Mononuclear cell (primary cell): ENCODE measurements around the gene TRIM24. TPM values are rescaled to one million over a fixed set of nuclear protein-coding genes. Genes with fewer than 3 reads are reported as not detected.
"Not testable (repeated sequence)": the region's sequence is repeated elsewhere in the genome, so short reads cannot be mapped to it uniquely, and the experiment has no call there.

ENCODE experiments used
- H3K27me3 ChIP-seq: 2 replicates; pipeline ENCODE4 v1.6.0; 2011; ENCODE audit warnings: low read length, control low read depth; ENCODE audit not compliant: insufficient read depth
- H3K4me1 ChIP-seq: 2 replicates; pipeline ENCODE4 v1.5.1; 2011; ENCODE audit warnings: mild to moderate bottlenecking, low read length, control low read depth; ENCODE audit not compliant: insufficient read depth
- H3K4me3 ChIP-seq: 2 replicates; pipeline ENCODE4 v1.5.1; 2011; ENCODE audit warnings: mild to moderate bottlenecking, low read length, moderate library complexity
- H3K9me3 ChIP-seq: 2 replicates; pipeline ENCODE4 v1.5.1; 2011; ENCODE audit warnings: low read depth, mild to moderate bottlenecking, control low read depth, low read length
- total RNA-seq: library from RNA; depleted of rRNA; stranded (reverse); fragments of >200 nt; gene quantifications from one replicate; pipeline ENCODE4 v1.2.3, GENCODE V29; 2012

Gene TRIM24
- total RNA-seq, 1 donor: 10.7 TPM

DNA sequence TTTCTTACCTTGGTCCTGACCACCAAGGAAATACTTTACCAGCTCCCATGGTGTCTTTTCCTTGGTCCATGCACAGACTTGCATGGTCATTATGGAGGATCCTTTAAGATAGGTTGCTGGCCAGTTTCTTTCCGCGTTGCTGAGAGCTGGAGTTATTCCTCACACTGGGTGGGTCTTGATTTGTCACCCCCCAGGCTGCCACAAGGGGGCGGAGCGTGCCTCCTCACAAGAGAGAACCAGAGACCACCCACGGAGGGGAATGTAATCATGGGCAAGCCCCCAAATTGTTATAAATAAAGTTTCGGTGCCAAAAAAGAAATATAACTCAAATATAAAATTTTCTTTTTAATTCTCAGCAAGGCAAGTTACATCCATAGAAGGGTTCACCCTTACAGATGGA, 10.5 kb upstream of the TRIM24 start:
- H3K4me1 ChIP-seq: no peaks in the 10 kb centered on the region
- no peak overlapping the region for H3K4me3 ChIP-seq
- H3K27me3 ChIP-seq: no peaks in the 10 kb centered on the region
- no peaks in the 10 kb centered on the region for H3K9me3 ChIP-seq

GRCh38 chr7:138455609-138456008, 4.5 kb upstream of the TRIM24 start:
- no peaks in the 10 kb centered on the region for H3K9me3 ChIP-seq
- H3K4me3 ChIP-seq: no peak overlapping the region
- peaks cover 3% of the 10 kb centered on the region for H3K4me1 ChIP-seq
- no peaks in the 10 kb centered on the region for H3K27me3 ChIP-seq

GRCh38 chr7:138456220-138456619, 3.8 kb upstream of the TRIM24 start:
- Histone ChIP-seq H3K4me1 (peaks cover 3% of the 10 kb centered on the region), H3K27me3 (no peaks in the 10 kb centered on the region), H3K9me3 (no peaks in the 10 kb centered on the region), H3K4me3 (no peak overlapping the region)

- no peaks in the 10 kb centered on the region for H3K9me3 ChIP-seq
- no peaks in the 10 kb centered on the region for H3K27me3 ChIP-seq
- H3K4me3 ChIP-seq: no peak overlapping the region
- H3K4me1 ChIP-seq: peaks cover 14% of the 10 kb centered on the region
These were observed 1.3 kb upstream of the TRIM24 start for GRCh38 chr7:138458576-138459412.

DNA sequence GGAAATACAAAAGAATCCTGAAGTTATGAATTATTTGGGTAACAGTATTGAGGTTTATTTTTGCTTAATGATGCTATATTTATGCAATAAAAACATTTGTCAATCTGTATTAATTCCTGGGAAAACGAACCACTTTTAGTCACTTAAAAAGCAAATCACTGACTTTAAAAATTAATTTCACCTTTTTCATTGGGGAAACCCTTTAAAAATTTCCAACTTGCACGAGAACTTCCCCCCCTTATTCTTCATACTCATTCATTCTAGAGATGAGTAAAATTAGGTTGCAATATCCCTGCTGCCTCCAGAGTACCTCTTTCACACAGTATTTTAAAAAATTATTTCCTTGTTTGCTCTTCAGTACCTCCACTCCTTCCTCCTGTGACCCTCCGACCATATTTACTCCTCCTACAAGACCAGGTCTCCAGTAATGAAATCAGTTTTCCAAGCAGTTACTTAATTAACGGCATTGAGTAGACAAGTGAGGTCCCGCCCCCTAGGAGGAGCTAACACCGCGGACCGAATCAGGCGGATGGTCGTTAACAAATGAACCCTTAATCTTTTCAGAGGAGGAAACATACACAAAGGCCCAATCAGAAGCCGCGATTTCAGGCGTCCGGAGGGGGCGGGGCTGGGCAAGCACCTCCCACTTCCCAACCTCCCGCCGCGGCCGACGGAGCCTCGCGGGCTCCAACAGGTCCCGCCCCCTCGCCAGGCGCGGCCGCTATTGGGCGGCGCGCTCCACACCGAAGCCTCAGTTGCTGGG, 465 bp upstream of the TRIM24 start:
- no peaks in the 10 kb centered on the region for H3K27me3 ChIP-seq
- peaks cover 14% of the 10 kb centered on the region for H3K4me1 ChIP-seq
- no peaks in the 10 kb centered on the region for H3K9me3 ChIP-seq
- peak overlapping the region; percentile 39 for H3K4me3 ChIP-seq

DNA sequence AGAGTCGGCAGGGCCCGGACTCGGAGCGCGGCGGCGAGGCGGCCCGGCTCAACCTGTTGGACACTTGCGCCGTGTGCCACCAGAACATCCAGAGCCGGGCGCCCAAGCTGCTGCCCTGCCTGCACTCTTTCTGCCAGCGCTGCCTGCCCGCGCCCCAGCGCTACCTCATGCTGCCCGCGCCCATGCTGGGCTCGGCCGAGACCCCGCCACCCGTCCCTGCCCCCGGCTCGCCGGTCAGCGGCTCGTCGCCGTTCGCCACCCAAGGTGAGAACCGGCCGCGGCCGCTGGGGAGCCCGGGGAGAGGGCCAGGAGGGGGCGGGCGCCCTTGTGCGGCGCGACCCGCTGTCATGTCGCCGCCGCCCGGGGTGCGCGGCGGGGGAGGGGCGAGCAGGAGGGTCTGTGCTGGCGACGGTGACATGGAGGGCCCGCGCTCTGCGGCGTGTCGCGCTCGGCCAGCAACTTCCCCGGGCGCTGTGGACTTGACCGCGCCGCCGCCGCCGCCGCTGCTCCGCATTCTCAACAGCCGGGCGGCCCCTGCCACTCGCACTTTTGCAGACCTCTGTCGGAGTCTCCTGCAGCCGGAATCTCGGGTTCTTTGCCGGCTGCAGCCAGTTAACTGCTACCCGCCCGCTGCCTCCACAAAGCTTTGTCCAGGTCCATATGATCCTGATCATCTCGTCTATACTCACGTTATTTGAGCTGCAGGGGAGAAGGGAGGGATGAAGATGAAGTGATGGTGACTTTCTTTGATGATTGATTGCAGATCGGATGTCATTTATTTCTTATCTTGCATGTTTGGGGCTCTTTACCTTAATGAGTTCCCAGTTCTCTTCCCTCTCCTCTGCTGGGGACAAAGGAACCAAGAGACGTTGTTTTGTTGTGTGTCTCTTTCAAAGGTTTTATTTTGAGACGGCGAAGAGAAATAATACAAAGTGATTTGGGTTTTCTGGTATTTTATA, 869 bp downstream of the TRIM24 start:
- no peaks in the 10 kb centered on the region for H3K27me3 ChIP-seq
- H3K9me3 ChIP-seq: no peaks in the 10 kb centered on the region
- peak overlapping the region; percentile 78 for H3K4me3 ChIP-seq
- peaks cover 14% of the 10 kb centered on the region for H3K4me1 ChIP-seq

DNA sequence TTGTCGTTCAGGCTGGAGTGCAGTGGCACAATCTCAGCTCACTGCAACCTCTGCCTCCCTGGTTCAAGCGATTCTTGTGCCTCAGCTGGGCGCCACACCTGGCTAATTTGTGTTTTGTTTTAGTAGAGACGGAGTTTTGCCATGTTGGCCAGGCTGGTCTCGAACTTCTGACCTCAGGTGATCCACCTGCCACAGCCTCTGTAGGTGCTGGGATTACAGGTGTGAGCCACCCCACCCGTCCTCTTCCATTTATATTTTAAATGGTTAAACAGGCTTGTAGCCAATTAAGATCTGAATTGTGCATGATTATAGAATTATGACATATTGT, 3.2 kb downstream of the TRIM24 start:
- H3K27me3 ChIP-seq, H3K4me3 ChIP-seq, H3K9me3 ChIP-seq: not testable (repeated sequence)
- H3K4me1 ChIP-seq: peaks cover 14% of the 10 kb centered on the region

- H3K9me3 ChIP-seq: no peaks in the 10 kb centered on the region
- no peaks in the 10 kb centered on the region for H3K27me3 ChIP-seq
- H3K4me1 ChIP-seq: peaks cover 11% of the 10 kb centered on the region
- H3K4me3 ChIP-seq: no peak overlapping the region
These were observed 5.0 kb downstream of the TRIM24 start for GRCh38 chr7:138465046-138465445.

GRCh38 chr7:138466069-138466756, 6.2 kb downstream of the TRIM24 start:
- H3K9me3 ChIP-seq, H3K27me3 ChIP-seq, H3K4me3 ChIP-seq: not testable (repeated sequence)
- H3K4me1 ChIP-seq: peaks cover 11% of the 10 kb centered on the region

DNA sequence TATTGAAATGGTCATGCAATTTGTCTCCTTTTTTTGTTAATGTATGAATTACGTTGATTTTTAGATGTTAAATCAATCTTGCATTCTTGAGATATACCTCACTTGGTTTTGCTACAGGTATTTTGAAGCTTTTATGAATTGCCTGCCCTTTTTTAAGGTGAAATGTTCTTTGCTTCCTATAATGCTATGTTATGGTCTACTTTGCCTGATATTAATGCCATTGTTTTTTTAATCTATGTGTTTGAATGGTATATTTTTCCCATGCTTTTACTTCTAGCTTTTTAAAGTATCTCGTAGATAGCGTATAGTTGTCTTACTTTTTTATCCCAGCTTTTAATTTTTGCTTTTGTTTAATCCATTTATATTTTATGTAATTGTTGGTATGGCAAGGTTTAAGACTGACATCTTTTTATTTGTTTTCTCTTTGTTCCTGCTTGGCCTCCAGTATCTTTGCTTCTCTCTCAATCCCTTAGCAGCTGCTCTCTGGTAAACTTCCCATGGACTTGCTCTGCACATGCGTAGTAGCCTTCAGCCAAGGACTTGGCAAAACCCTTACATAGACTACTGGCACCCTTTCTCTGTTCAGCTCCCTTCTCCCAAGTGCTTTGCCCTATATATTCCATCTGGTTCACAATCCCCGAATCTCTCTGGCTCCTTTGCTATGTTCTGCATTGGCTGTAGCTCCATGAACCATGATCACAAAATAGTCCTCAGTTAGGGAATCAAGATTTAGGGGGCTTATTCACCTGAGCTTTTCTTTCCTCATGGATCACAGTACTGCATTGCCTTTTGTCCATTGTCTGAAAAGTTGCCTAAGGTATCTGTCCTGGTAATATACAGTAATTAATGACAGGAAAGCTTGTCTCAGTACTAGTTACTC, 8.4 kb downstream of the TRIM24 start:
- Histone ChIP-seq H3K27me3 (no peaks in the 10 kb centered on the region), H3K4me1 (no peaks in the 10 kb centered on the region), H3K4me3 (no peak overlapping the region), H3K9me3 (no peaks in the 10 kb centered on the region)

DNA sequence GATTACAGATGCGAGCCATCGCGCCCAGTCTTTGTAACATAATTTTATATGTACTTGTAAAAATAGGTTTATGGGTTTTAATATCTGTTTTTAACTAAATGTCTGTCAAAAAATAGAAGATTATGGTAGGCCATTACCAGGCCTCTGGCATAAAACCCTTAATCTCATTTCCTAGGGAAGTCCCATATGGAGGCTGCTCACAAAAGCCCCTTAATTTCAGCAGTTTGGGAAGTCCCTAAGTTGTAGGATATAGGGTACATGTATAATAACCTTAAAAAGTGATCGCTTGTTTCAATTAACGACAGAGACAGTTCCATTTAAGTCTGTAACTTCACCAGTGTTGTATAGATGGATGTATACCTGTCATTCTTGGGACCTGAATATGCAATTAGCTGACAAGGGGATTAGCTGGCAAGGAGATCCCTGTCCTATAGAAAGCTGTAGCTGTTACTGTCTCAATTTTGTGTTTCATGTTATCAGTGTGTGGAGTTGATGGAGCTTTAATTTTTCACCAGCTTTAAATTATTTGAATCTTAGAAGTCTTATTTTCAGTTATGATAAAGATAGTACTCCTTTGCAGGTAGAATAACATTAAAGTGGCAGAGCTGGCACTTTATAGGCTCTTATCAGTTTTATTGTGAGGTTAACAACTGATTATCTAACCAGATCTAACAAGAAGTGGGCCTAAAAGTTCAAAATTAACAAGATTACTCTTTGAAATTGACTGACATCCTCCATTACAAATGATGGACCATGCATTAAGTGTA, 10.5 kb downstream of the TRIM24 start:
- Histone ChIP-seq H3K27me3 (no peaks in the 10 kb centered on the region), H3K4me1 (no peaks in the 10 kb centered on the region), H3K9me3 (no peaks in the 10 kb centered on the region), H3K4me3 (no peak overlapping the region)

- no peaks in the 10 kb centered on the region for H3K9me3 ChIP-seq
- H3K4me1 ChIP-seq: no peaks in the 10 kb centered on the region
- no peaks in the 10 kb centered on the region for H3K27me3 ChIP-seq
- H3K4me3 ChIP-seq: no peak overlapping the region
These were observed 12.4 kb downstream of the TRIM24 start for GRCh38 chr7:138472292-138473079.

DNA sequence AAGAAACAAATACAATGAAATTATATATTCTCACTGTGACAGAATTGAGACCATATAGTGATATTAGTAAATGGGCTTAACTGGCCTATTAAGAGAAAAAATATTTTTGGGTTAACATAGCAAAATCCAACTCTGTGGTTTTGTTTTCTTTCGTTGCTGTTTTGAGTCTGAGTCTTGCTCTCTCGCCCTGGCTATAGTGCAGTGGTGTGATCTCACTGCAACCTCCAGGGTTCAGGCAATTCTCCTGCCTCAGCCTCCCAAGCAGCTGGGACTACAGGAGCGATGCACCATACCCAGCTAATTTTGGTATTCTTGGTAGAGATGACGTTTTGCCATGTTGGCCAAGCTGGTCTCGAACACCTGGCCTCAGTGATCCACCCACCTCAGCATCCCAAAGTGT, 15.3 kb downstream of the TRIM24 start:
- no peaks in the 10 kb centered on the region for H3K27me3 ChIP-seq
- peaks cover 9% of the 10 kb centered on the region for H3K4me1 ChIP-seq
- no peaks in the 10 kb centered on the region for H3K9me3 ChIP-seq
- no peak overlapping the region for H3K4me3 ChIP-seq
